MCF 10A (cell line): ENCODE measurements around the gene DCUN1D3. TPM values are rescaled to one million over a fixed set of nuclear protein-coding genes. Genes with fewer than 3 reads are reported as not detected.

Source experiments
- BruUV-seq: library from RNA; stranded (reverse); fragments of 400-500 nt; replicated peaks from 2 replicates; lab custom pipeline; 2021; lab: Mats Ljungman, UMichigan
- CTCF ChIA-PET: fragments of 300-600 bp; sonication (Branson Sonifier 250); formaldehyde crosslinking; extraction: SDS; loops from one replicate; lab custom pipeline; 2021; ENCODE audit warnings: antibody characterized with exemption, inconsistent platforms; lab: Yijun Ruan, JAX
- POLR2A ChIA-PET: fragments of 300-600, 350-650 bp; sonication (Branson Sonifier 250); formaldehyde crosslinking; extraction: SDS; loops from one replicate; lab custom pipeline; 2020; ENCODE audit warnings: antibody characterized with exemption, inconsistent platforms; lab: Yijun Ruan, JAX
- DNase-seq: peaks from one replicate; pipeline ENCODE4 v3.0.0-alpha.2; 2018; ENCODE audit not compliant: unreplicated experiment
- H3K27ac Mint-ChIP-seq: one replicate; pipeline ENCODE4 v1.8.0; 2022; ENCODE audit warnings: mild to moderate bottlenecking, low read depth, mixed read lengths; ENCODE audit not compliant: unreplicated experiment
- H3K27me3 Mint-ChIP-seq: one replicate; pipeline ENCODE4 v1.8.0; 2022; ENCODE audit warnings: mixed read lengths; ENCODE audit not compliant: insufficient read depth, unreplicated experiment
- H3K36me3 Mint-ChIP-seq: one replicate; pipeline ENCODE4 v1.8.0; 2022; ENCODE audit warnings: mild to moderate bottlenecking, moderate library complexity, mixed read lengths; ENCODE audit not compliant: insufficient read depth, unreplicated experiment
- H3K4me1 Mint-ChIP-seq: one replicate; pipeline ENCODE4 v1.8.0; 2022; ENCODE audit warnings: mixed read lengths; ENCODE audit not compliant: insufficient read depth, unreplicated experiment
- H3K4me3 Mint-ChIP-seq: one replicate; pipeline ENCODE4 v1.8.0; 2022; ENCODE audit warnings: mild to moderate bottlenecking, moderate library complexity, mixed read lengths; ENCODE audit not compliant: unreplicated experiment
- H3K9me3 Mint-ChIP-seq: one replicate; pipeline ENCODE4 v1.8.0; 2022; ENCODE audit warnings: mixed read lengths; ENCODE audit not compliant: unreplicated experiment
- intact Hi-C: fragments of 100-400 bp; cut with micrococcal nuclease; formaldehyde crosslinking; loops from 2 replicates; pipeline ENCODE4 v1.14.1; 2022
- total RNA-seq: library from RNA; stranded (reverse); gene quantifications from 2 replicates; pipeline ENCODE4 v1.2.3, GENCODE V29; 2022
- TF ChIP-seq, protein P1 (sequence below): fragments of 200-600 bp; IDR thresholded peaks from one replicate; pipeline ENCODE4 v1.8.0; 2022; ENCODE audit warnings: antibody characterized with exemption, mild to moderate bottlenecking; ENCODE audit not compliant: unreplicated experiment

The DCUN1D3 gene
- total RNA-seq, 1 experiment from 2014 or later, result 31.7 TPM

GRCh38 chr16:20854963-20855362, 45.2 kb downstream of the DCUN1D3 start:
- no peak overlapping the region for H3K4me3 Mint-ChIP-seq
- H3K27ac Mint-ChIP-seq, result no peak overlapping the region
- ChIA-PET POLR2A (interaction anchor here (0.6 to 10.7 kb wide), 7 partner anchors 13 to 1317 kb away, joined by 3 to 260 read pairs (median 6); partner anchors contain the start of genes DCUN1D3, ERI2, LYRM1 and REXO5), CTCF (interaction anchor here (0.6 to 2.2 kb wide), 6 partner anchors 11 to 229 kb away, joined by 3 to 8 read pairs (median 4); no protein-coding TSS in a partner anchor)
- no peak for DNase-seq
- H3K9me3 Mint-ChIP-seq, result no peaks in the 10 kb centered on the region
- intact Hi-C loops, result loop anchor here (5.0 kb wide), 1 partner anchor 147 kb away; no protein-coding TSS in a partner anchor
- H3K4me1 Mint-ChIP-seq, result peaks cover 18% of the 10 kb centered on the region
- TF ChIP-seq, protein P1, sequence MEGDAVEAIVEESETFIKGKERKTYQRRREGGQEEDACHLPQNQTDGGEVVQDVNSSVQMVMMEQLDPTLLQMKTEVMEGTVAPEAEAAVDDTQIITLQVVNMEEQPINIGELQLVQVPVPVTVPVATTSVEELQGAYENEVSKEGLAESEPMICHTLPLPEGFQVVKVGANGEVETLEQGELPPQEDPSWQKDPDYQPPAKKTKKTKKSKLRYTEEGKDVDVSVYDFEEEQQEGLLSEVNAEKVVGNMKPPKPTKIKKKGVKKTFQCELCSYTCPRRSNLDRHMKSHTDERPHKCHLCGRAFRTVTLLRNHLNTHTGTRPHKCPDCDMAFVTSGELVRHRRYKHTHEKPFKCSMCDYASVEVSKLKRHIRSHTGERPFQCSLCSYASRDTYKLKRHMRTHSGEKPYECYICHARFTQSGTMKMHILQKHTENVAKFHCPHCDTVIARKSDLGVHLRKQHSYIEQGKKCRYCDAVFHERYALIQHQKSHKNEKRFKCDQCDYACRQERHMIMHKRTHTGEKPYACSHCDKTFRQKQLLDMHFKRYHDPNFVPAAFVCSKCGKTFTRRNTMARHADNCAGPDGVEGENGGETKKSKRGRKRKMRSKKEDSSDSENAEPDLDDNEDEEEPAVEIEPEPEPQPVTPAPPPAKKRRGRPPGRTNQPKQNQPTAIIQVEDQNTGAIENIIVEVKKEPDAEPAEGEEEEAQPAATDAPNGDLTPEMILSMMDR, result no peak
- BruUV-seq, result no TSS peak
- H3K27me3 Mint-ChIP-seq, result no peaks in the 10 kb centered on the region
- H3K36me3 Mint-ChIP-seq, result peaks cover 69% of the 10 kb centered on the region

DNA sequence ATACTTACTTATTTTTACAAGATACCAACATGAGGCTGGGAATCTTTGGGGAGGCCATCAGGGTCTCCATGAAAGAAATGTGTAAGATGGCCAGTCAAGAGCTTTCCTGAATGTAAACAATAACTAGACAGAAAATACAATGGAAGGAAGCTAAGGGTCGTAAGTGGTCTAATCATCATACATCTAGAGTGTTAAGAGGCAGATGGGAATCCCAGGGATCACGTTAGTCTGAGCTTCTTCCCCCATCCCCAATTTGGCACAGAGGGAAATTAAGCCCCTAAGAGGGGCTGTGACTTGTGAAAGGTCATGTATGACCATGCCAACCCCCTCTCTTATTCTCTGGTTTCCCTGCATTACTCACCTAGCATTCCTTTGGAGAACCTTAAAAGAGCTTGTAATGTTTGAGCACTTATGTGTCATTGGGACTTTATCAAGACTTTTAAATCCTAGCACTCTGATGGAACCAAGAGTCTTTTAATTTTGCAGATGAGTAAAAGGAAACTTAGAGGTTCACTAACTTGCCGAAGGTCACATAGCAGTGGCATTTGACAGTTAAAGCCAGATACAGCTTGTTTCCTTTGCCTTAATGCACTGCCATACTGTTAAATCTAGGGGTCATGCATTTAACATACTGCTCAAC, 46.1 kb downstream of the DCUN1D3 start:
- no peaks in the 10 kb centered on the region for H3K9me3 Mint-ChIP-seq
- CTCF ChIA-PET, result interaction anchor here (0.6 to 2.2 kb wide), 8 partner anchors 10 to 315 kb away, joined by 3 to 8 read pairs (median 4); no protein-coding TSS in a partner anchor
- BruUV-seq, result no TSS peak
- no peaks in the 10 kb centered on the region for H3K27me3 Mint-ChIP-seq
- H3K4me1 Mint-ChIP-seq, result peaks cover 26% of the 10 kb centered on the region
- no peak for DNase-seq
- TF ChIP-seq, protein P1, result no peak
- intact Hi-C loops, result loop anchor here (2.0 to 5.0 kb wide), 2 partner anchors 47 to 148 kb away; partner anchors contain the start of genes ERI2 and REXO5
- POLR2A ChIA-PET, result interaction anchor here (0.7 to 10.7 kb wide), 6 partner anchors 13 to 1316 kb away, joined by 6 to 260 read pairs (median 27); partner anchors contain the start of genes DCUN1D3, ERI2, LYRM1 and REXO5
- H3K36me3 Mint-ChIP-seq, result peaks cover 67% of the 10 kb centered on the region
- no peak overlapping the region for H3K4me3 Mint-ChIP-seq
- H3K27ac Mint-ChIP-seq, result peak overlapping the region; percentile 39

- DNase-seq, result no peak
- POLR2A ChIA-PET, result interaction anchor here (2.1 to 10.7 kb wide), 6 partner anchors 14 to 449 kb away, joined by 6 to 260 read pairs (median 45); partner anchors contain the start of genes DCUN1D3, ERI2, LYRM1 and REXO5
- H3K27me3 Mint-ChIP-seq, result no peaks in the 10 kb centered on the region
- CTCF ChIA-PET, result interaction anchor here (0.6 to 6.0 kb wide), 6 partner anchors 11 to 447 kb away, joined by 3 to 89 read pairs (median 4); no protein-coding TSS in a partner anchor
- BruUV-seq, result no TSS peak
- peak overlapping the region; percentile 79 for H3K27ac Mint-ChIP-seq
- TF ChIP-seq, protein P1, result no peak
- peaks cover 27% of the 10 kb centered on the region for H3K4me1 Mint-ChIP-seq
- intact Hi-C loops, result loop anchor here (2.0 to 5.0 kb wide), 2 partner anchors 46 to 149 kb away; partner anchors contain the start of genes ERI2 and REXO5
- H3K9me3 Mint-ChIP-seq, result no peaks in the 10 kb centered on the region
- H3K36me3 Mint-ChIP-seq, result peaks cover 63% of the 10 kb centered on the region
- no peak overlapping the region for H3K4me3 Mint-ChIP-seq
These were observed 47.0 kb downstream of the DCUN1D3 start for GRCh38 chr16:20853143-20853542.

DNA sequence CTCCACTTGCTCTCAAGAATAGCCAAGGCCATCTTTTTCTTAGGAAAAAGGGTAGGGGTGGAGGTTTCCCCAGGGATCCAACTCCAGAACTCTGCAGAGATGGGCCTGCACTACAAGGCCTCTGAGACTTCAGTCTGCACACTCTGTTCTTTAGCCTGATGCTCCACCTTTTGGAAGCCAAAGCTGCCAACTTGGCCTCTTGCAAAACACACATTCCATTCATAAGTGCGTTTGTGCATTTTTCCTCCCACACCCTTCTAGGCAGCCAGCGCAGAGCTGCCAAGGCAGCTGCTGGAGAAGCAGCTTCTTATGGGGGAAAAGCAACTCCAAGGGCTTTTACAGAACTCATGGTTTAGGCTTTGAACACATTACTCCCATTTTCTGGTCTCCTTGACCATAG, 48.6 kb downstream of the DCUN1D3 start:
- no peak overlapping the region for H3K4me3 Mint-ChIP-seq
- BruUV-seq, result no TSS peak
- peaks cover 53% of the 10 kb centered on the region for H3K36me3 Mint-ChIP-seq
- TF ChIP-seq, protein P1, result no peak
- intact Hi-C loops, result loop anchor here (1.0 to 5.0 kb wide), 4 partner anchors 48 to 307 kb away; partner anchors contain the start of gene LDAF1
- H3K9me3 Mint-ChIP-seq, result no peaks in the 10 kb centered on the region
- no peaks in the 10 kb centered on the region for H3K27me3 Mint-ChIP-seq
- peak overlapping the region; percentile 79 for H3K27ac Mint-ChIP-seq
- POLR2A ChIA-PET, result interaction anchor here (0.6 to 10.7 kb wide), 24 partner anchors 8 to 450 kb away, joined by 3 to 260 read pairs (median 4); partner anchors contain the start of genes DCUN1D3, ERI2, LDAF1 and LYRM1
- peaks cover 27% of the 10 kb centered on the region for H3K4me1 Mint-ChIP-seq
- DNase-seq, result peak; percentile 93
- CTCF ChIA-PET, result interaction anchor here (0.6 to 6.0 kb wide), 19 partner anchors 10 to 1787 kb away, joined by 3 to 89 read pairs (median 8); partner anchors contain the start of genes DCUN1D3, ERI2, LDAF1 and LYRM1
